Activated naive CD8-positive, alpha-beta T cell treated with anti-CD3 and anti-CD28 coated beads, Interleukin-2, amount 10 ng/mL, durations not matched to agents 7 days and 5 days (primary cell): Measurements from ENCODE around the gene INS. TPM values are rescaled to one million over a fixed set of nuclear protein-coding genes. Genes with fewer than 3 reads are reported as not detected.
"Not testable (repeated sequence)": the region's sequence is repeated elsewhere in the genome, so short reads cannot be mapped to it uniquely, and the experiment has no call there.

Experiments used
- ATAC-seq: fragments of 150-1000 bp; cut with Tn5 transposase; one replicate; pipeline ENCODE4 v1.10.0; 2021; ENCODE audit warnings: low read depth, moderate library complexity
- POLR2A ChIA-PET: fragments of 350-600 bp; sonication (Branson Sonifier 250); formaldehyde crosslinking; loops from one replicate; lab custom pipeline; 2021; ENCODE audit warnings: antibody characterized with exemption; lab: Charles Lee
- DNase-seq: peaks from one replicate; pipeline ENCODE4 v3.0.0; 2021
- H3K27ac Mint-ChIP-seq: one replicate; pipeline ENCODE4 v1.8.0; 2022; ENCODE audit warnings: mild to moderate bottlenecking, mixed read lengths
- H3K27me3 Mint-ChIP-seq: one replicate; pipeline ENCODE4 v1.8.0; 2022; ENCODE audit warnings: mild to moderate bottlenecking, moderate library complexity, mixed read lengths
- H3K36me3 Mint-ChIP-seq: one replicate; pipeline ENCODE4 v1.8.0; 2021; ENCODE audit warnings: mild to moderate bottlenecking, mixed read lengths
- H3K4me1 Mint-ChIP-seq: one replicate; pipeline ENCODE4 v1.8.0; 2021; ENCODE audit warnings: mixed read lengths
- H3K4me3 Mint-ChIP-seq: one replicate; pipeline ENCODE4 v1.8.0; 2022; ENCODE audit warnings: mild to moderate bottlenecking, moderate library complexity, mixed read lengths
- H3K9me3 Mint-ChIP-seq: one replicate; pipeline ENCODE4 v1.8.0; 2021; ENCODE audit warnings: mixed read lengths
- total RNA-seq, 2 experiments: library from RNA; stranded (reverse); gene quantifications; one replicate each; pipeline ENCODE4 v1.2.3, GENCODE V29; 2021

Gene INS
- total RNA-seq, 2 experiments from 2014 or later = not detected

DNA sequence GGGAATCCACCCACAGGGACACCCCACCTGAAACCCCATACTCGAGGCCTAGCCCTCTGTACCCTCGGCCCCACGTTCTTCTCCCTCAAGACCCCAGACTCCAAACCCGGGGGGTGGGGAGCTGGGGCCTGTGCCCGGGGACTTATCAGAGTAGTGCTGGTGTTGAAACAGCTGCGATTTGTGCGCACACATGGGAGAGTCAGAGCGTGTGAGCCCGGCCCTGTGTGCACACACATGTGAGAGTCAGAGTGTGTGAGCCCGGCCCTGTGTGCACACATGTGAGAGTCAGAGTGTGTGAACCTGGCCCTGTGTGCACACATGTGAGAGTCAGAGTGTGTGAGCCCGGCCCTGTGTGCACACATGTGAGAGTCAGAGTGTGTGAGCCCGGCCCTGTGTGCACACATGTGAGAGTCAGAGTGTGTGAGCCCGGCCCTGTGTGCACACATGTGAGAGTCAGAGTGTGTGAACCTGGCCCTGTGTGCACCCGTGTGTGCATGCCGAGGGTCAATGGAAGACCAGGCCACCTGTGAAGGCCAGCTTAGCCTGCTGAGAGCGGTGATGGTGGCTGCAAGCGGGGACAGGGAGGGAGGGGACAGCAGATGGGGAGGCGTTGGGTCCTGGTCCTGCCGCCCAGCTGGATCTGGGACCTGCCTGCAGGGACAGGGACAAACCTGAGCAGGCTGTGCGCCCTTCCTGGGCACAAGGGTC lies 33.0 kb upstream of the INS start:
- POLR2A ChIA-PET, H3K9me3 Mint-ChIP-seq, ATAC-seq, H3K27ac Mint-ChIP-seq, H3K4me3 Mint-ChIP-seq, H3K4me1 Mint-ChIP-seq, DNase-seq, H3K36me3 Mint-ChIP-seq: not testable (repeated sequence)
- H3K27me3 Mint-ChIP-seq = peaks cover 18% of the 10 kb centered on the region

DNA sequence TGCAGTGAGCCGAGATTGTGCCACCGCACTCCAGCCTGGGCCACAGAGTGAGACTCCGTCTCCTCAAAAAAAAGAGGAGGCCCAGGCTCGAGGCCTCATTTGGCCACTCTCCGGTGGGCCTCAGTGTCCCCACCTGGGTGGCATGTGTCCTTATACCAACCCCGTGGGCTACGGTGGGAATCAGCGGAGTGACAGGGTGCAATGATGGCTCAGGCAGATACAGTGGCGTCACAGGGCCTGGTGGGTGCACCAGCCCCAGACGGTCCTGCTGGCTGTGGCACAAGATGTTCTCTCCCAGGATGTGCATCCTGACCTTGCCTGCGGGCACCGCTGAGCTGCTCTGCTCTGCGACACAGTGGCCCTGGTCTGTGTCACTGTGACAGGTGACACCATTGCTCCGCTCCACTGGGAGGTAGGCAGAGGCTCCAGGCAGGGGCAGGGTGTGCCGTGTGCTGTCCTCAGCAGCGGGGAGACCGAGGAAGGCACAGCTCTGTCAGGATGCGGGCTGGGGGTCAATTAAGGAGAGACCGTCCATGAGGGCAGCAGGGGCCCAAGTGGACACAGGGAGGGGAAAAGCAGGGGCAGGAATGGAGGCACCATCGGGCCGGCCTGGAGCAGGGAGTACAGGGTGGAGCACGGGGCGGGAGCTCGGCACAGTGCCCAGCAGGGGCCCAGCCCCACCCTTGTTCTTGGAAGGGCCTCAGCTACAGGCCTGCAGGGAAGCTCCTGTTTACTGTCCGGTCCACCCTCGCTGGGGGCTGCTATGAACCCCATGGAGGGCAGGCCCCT lies 32.3 kb upstream of the INS start:
- POLR2A ChIA-PET = no interaction called here
- Mint-ChIP-seq H3K4me3 (no peak overlapping the region), H3K4me1 (peaks cover 9% of the 10 kb centered on the region), H3K9me3 (no peaks in the 10 kb centered on the region), H3K27ac (no peak overlapping the region), H3K36me3 (no peaks in the 10 kb centered on the region), H3K27me3 (peaks cover 18% of the 10 kb centered on the region)
- DNase-seq (no peak), ATAC-seq (no peak)

DNA sequence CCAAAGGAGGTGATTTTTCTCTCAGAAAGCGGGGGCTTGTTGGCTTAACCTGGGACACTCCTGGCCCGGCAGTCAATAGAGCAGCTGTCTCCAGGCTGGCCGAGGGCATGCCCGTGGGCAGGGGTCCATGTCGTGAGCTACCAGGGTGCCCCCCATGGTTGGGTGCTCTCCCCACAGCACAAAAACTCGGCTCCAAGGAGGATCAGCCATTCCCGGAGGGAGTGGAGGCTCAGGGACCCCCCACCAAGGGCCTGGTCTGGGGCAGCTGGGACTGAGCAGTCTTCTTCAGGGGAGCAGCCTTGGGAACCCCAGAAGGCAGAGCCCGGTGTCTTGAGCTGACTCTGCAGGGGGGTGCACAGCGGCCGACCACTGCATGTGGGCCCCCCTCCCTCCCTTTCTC lies 31.4 kb upstream of the INS start:
- peaks cover 18% of the 10 kb centered on the region for H3K27me3 Mint-ChIP-seq
- no peak overlapping the region for H3K4me3 Mint-ChIP-seq
- H3K9me3 Mint-ChIP-seq = no peaks in the 10 kb centered on the region
- no peak overlapping the region for H3K27ac Mint-ChIP-seq
- H3K36me3 Mint-ChIP-seq = no peaks in the 10 kb centered on the region
- ATAC-seq = no peak
- DNase-seq = no peak
- POLR2A ChIA-PET = interaction anchor here (0.5 kb wide), 1 partner anchor 421 kb away, joined by 3 read pairs; no protein-coding TSS in a partner anchor
- peaks cover 9% of the 10 kb centered on the region for H3K4me1 Mint-ChIP-seq

DNA sequence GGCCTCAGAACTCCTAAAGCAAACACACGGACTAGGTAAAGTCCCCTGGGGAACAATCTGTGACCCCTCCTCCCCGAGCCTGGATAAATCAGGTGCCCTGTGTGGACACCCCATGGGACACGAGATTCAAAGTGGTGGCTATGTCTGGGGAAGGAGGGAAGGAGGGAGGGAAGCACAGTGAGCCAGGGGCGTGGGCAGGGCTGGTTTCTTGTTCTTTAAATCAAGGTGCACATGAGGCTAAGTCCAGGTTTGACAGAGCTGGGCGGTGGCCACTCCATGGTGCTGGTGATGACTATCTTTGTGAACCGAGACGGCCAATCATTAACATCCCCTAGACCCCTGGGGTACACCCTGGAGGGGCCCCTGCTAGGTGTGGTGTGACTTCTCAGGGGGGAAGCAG lies 30.9 kb upstream of the INS start:
- no peak for DNase-seq
- peak overlapping the region; percentile 48 for H3K27ac Mint-ChIP-seq
- no peak overlapping the region for H3K4me3 Mint-ChIP-seq
- peaks cover 15% of the 10 kb centered on the region for H3K27me3 Mint-ChIP-seq
- peaks cover 6% of the 10 kb centered on the region for H3K4me1 Mint-ChIP-seq
- POLR2A ChIA-PET = no interaction called here
- no peaks in the 10 kb centered on the region for H3K36me3 Mint-ChIP-seq
- no peaks in the 10 kb centered on the region for H3K9me3 Mint-ChIP-seq
- ATAC-seq = no peak

DNA sequence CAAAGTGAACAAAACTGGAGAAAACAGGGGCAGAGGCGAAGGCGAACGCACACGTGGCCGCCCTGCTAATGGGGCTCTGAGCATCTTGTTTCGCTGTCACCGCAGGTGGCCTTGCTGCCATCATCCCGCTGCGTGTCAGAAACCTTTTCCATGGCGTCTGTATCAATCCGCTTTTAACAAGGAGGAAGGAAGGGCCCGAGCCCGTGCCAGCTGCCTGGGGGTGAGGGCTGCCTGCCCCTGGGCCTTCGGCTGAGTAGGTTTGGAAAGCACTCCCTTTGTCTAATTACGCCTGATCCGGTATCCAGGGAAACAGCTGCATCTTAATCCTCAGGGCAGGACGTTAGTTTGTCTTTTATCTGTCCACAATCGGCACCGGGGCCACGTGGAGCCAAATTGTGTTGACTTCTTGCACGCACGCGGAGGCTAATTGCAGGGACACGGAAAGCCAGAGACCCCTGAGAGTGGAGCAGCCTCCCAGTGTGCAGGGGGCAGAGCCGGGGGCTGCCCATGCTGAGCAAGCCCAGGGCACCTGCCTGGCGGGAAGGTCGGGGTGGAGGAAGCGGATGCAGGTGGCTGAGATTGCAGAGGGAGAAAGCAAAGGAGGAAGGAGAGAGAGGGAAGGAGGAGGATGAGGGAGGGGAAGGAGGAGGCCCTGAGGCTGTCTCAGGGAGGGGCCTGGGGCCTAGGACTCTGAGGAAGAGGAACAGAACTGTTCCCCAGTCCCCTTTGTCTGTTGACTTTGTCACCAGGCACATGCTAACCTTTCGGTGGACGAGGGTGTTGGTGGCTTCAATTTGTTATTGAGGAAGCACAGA lies 29.9 kb upstream of the INS start:
- no peaks in the 10 kb centered on the region for H3K9me3 Mint-ChIP-seq
- DNase-seq = no peak
- no peaks in the 10 kb centered on the region for H3K36me3 Mint-ChIP-seq
- POLR2A ChIA-PET = interaction anchor here (0.7 kb wide), 1 partner anchor 110 kb away, joined by 3 read pairs; no protein-coding TSS in a partner anchor
- peaks cover 3% of the 10 kb centered on the region for H3K4me1 Mint-ChIP-seq
- H3K27ac Mint-ChIP-seq = no peak overlapping the region
- H3K27me3 Mint-ChIP-seq = peaks cover 6% of the 10 kb centered on the region
- no peak for ATAC-seq
- H3K4me3 Mint-ChIP-seq = no peak overlapping the region

DNA sequence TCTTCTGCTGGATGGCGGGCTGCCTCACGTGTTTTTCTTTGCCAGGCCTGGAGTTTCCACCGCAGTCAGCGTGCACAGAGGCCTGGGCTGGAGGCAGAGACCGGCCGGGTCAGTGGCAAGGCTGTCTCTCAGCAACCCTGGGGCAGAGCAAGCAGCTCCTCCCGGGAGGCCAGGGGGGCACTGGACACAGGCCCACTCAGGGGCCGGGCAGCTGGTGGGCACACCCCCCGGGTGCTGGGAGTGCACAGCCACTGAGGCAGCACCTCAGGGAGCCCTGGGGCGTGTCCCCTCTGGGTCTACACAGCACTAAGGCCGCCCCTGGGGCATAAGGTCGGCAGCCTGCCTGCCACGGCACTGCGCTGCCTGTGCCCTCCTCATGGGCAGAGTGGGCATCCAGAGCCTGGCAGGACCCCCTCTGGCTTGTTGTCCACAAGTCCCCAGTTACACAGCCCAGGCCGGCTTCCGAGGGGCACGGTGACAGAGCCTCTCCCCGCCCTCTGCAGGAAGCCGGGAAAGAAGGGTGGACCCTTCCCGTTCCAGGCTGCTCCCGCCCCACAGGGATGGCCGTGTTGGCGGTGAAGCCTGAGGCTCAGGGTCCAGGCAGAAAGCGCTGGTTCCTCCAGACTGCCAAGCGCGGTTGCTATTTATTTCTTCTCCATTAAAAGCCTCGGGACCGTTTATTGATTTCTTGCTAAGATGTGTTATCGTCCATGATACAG lies 29.1 kb upstream of the INS start:
- DNase-seq (no peak), ATAC-seq (no peak)
- Mint-ChIP-seq H3K9me3 (no peaks in the 10 kb centered on the region), H3K4me1 (peaks cover 3% of the 10 kb centered on the region), H3K27ac (no peak overlapping the region), H3K27me3 (peaks cover 6% of the 10 kb centered on the region), H3K36me3 (no peaks in the 10 kb centered on the region), H3K4me3 (no peak overlapping the region)
- POLR2A ChIA-PET = no interaction called here

DNA sequence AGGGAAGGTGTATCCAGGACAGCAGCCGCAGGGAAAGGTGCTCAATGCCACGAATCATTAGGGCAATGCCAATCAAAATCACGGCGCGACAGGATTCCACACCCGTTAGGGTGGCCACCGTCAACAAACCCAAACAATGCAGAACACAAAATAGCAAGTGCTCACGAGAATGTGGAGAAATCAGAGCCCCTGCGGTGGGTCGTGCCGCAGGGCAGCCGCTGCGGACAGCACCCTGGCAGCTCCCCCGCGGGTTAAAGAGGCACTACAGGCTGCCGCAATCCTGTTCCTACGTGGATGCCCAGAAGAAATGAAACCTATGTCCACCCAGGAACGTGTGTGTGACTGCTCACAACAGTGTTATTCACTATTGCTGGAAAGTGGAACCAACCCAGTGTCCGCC lies 27.7 kb upstream of the INS start:
- Mint-ChIP-seq H3K36me3 (no peaks in the 10 kb centered on the region), H3K4me1 (peaks cover 3% of the 10 kb centered on the region), H3K27me3 (peaks cover 6% of the 10 kb centered on the region), H3K27ac (no peak overlapping the region), H3K9me3 (no peaks in the 10 kb centered on the region), H3K4me3 (no peak overlapping the region)
- POLR2A ChIA-PET = no interaction called here
- ATAC-seq = no peak
- no peak for DNase-seq

DNA sequence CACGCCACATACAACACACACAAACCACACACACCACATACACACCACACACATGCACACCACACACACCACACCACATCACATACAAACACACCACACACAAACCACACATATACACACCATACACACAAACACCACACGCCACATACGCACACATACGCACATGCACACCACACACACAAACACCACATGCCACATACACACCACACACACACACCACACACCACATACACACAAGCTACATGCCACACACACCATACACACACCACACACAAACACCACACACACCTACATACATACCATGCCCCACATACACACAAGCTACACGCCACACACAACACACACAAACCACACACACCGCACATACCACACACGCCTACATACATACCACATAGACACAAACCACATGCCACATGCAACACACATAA lies 26.3 kb upstream of the INS start:
- POLR2A ChIA-PET = no interaction called here
- H3K27me3 Mint-ChIP-seq = peaks cover 6% of the 10 kb centered on the region
- no peak for DNase-seq
- H3K4me3 Mint-ChIP-seq = no peak overlapping the region
- no peak for ATAC-seq
- H3K9me3 Mint-ChIP-seq = no peaks in the 10 kb centered on the region
- H3K4me1 Mint-ChIP-seq = peaks cover 3% of the 10 kb centered on the region
- no peaks in the 10 kb centered on the region for H3K36me3 Mint-ChIP-seq
- H3K27ac Mint-ChIP-seq = no peak overlapping the region

DNA sequence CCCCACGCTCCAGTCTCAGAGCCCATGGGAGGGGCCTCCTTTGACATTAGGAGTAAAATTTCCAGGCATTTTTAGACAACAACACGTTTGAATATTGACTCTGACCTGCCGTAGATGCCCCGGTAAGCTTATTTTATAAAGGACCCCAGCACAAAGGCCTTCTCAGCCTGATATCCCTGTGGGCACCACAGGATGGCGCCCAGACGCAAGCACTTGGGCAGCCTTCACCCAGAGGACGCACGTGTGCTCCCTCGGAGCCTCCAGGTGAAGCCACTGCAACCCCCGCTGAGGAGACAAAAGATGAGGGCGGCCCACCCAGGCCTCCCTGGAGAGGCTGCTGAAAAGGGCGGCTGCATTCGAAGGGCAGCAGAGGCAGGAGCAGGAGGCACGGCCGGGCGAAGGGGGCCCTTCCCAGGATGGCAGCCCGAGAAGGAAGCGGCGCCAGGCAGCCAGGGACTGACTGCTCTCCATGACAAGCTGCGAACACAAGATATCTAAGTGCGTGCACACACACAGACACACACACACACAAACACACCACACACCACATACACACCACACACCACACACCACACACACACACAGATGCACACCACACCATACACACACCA lies 25.8 kb upstream of the INS start:
- no peaks in the 10 kb centered on the region for H3K9me3 Mint-ChIP-seq
- no peak overlapping the region for H3K27ac Mint-ChIP-seq
- no peak overlapping the region for H3K4me3 Mint-ChIP-seq
- POLR2A ChIA-PET = interaction anchor here (0.6 kb wide), 1 partner anchor 115 kb away, joined by 3 read pairs; the partner anchor contains the start of genes C11orf21 and TSPAN32
- ATAC-seq (peak; percentile 65), DNase-seq (peak; percentile 62)
- H3K27me3 Mint-ChIP-seq = peaks cover 6% of the 10 kb centered on the region
- no peaks in the 10 kb centered on the region for H3K36me3 Mint-ChIP-seq
- peaks cover 3% of the 10 kb centered on the region for H3K4me1 Mint-ChIP-seq

DNA sequence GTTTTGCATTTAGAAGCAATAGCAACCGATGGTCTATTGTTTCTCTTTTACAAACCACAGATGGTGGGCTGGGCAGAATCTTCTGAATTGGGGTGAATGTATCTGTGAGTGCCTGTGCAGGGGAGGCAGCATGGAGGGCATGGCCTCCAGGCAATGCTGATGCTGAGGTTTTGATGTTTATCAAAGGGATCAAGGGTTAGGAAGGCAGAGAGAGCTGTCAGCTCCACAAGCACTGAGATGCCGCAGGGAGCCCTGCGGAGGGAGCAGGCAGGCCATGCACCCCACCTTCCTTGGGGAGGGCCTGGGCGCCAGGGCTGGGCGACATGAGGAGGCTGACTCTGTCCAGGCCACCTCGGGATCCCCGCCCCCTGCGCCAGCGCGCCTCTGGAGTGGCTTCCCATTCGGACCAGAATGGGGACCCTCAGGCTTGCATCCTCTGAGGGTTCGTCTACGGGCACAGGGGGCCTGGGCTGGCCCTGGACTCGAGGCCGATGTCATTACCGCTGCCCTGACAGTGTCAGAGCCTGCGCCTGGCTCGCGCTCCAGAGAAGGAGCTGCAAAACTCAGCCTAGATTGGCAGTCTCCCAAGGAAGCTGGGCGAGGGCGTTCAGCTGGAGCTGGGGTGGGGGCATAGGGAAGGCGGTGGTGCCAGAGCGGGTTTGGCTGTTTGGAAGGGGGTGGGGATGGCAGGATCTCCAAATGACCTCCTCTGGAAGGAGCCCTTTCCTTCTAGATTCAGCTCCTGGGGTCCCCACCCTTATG lies 24.5 kb upstream of the INS start:
- POLR2A ChIA-PET = interaction anchor here (0.9 kb wide), 1 partner anchor 114 kb away, joined by 3 read pairs; no protein-coding TSS in a partner anchor
- no peaks in the 10 kb centered on the region for H3K4me1 Mint-ChIP-seq
- ATAC-seq = no peak
- no peak for DNase-seq
- H3K27ac Mint-ChIP-seq = no peak overlapping the region
- no peaks in the 10 kb centered on the region for H3K9me3 Mint-ChIP-seq
- H3K27me3 Mint-ChIP-seq = peaks cover 1% of the 10 kb centered on the region
- no peaks in the 10 kb centered on the region for H3K36me3 Mint-ChIP-seq
- H3K4me3 Mint-ChIP-seq = no peak overlapping the region

DNA sequence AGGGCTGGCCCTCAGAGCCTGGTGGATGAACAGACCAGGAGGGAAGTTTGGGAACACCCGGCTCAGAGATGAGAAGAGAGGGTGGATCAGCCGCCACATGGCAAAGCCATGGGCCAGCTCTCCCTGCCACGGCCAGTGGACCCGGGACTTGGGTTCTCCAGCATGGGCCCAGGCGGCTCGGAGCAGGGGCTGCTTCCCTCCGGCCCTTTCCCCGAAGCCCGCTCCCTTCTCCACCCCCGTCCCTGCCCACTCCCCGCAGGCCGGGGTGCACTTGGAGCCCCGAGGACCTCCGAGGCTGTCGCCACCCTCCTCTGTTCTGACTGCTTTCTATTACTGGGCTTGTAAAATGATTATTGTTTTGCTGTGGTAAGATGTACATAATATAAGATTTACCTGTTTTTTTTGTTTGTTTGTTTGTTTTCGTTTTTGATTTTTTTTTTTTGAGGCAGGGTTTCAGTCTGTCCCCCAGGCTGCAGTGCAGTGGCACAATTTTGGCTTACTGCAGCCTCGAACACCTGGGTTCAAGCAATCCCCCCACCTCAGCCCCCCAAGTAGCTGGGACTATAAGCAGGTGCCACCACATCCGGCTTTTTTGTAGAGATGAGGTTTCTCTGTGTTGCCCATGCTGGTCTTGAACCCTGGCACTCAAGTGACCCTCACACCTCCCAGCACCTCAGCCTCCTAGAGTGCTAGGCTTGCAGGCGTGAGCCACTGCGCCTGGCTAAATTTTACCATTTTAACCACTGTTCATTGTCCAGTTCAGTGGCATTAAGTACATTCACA lies 21.9 kb upstream of the INS start:
- Mint-ChIP-seq H3K27ac (no peak overlapping the region), H3K27me3 (no peaks in the 10 kb centered on the region)

More for the DNA sequence above, 21.9 kb upstream of the INS start:
- Mint-ChIP-seq H3K4me3 (no peak overlapping the region), H3K4me1 (no peaks in the 10 kb centered on the region), H3K9me3 (no peaks in the 10 kb centered on the region), H3K36me3 (no peaks in the 10 kb centered on the region)
- ATAC-seq (no peak), DNase-seq (no peak)
- POLR2A ChIA-PET = no interaction called here
